SW480 (cell line): ENCODE data around the gene GOLGA6L22.
A peak's percentile ranks its signal among the peaks of the same experiment; 100 is the strongest.
"Not testable (repeated sequence)": the region's sequence is repeated elsewhere in the genome, so short reads cannot be mapped to it uniquely, and the experiment has no call there.

Experiments
- DNase-seq: peaks from one replicate; pipeline ENCODE4 v3.0.0-alpha.2; 2016; ENCODE audit warnings: low spot score

GOLGA6L22 gene

GRCh38 chr15:22458603-22459002, at the start of gene GOLGA6L22:
TSS of gene GOLGA6L22 (plus strand) at chr15:22458903. CDS start at chr15:22458994, 91 bp downstream.
- DNase-seq: not testable (repeated sequence)

- DNase-seq: not testable (repeated sequence)
These were observed 41.4 kb upstream of the GOLGA6L22 start for GRCh38 chr15:22417288-22417687.

- not testable (repeated sequence) for DNase-seq
These were observed 40.9 kb upstream of the GOLGA6L22 start for GRCh38 chr15:22417795-22418194.

- not testable (repeated sequence) for DNase-seq
These were observed 40.5 kb upstream of the GOLGA6L22 start for GRCh38 chr15:22418212-22418611.

- DNase-seq: not testable (repeated sequence)
These were observed 40.0 kb upstream of the GOLGA6L22 start for GRCh38 chr15:22418666-22419065.

GRCh38 chr15:22420340-22420739, 38.4 kb upstream of the GOLGA6L22 start:
- DNase-seq: not testable (repeated sequence)

GRCh38 chr15:22429426-22429825, 29.3 kb upstream of the GOLGA6L22 start:
- not testable (repeated sequence) for DNase-seq

GRCh38 chr15:22431687-22432086, 27.0 kb upstream of the GOLGA6L22 start:
- DNase-seq: not testable (repeated sequence)

GRCh38 chr15:22494490-22495113, 35.9 kb downstream of the GOLGA6L22 start:
- peak; percentile 32 for DNase-seq

GRCh38 chr15:22497200-22497599, 38.5 kb downstream of the GOLGA6L22 start:
- DNase-seq: not testable (repeated sequence)

GRCh38 chr15:22498220-22498925, 39.7 kb downstream of the GOLGA6L22 start:
- DNase-seq: not testable (repeated sequence)

- not testable (repeated sequence) for DNase-seq
These were observed 43.6 kb downstream of the GOLGA6L22 start for GRCh38 chr15:22502272-22502671.

GRCh38 chr15:22506959-22507358, 48.3 kb downstream of the GOLGA6L22 start:
- not testable (repeated sequence) for DNase-seq

GRCh38 chr15:22516140-22516539, 57.4 kb downstream of the GOLGA6L22 start:
- not testable (repeated sequence) for DNase-seq
